HEK293 (cell line): ENCODE data around the gene GLIS1.

Source experiments
- CTCF ChIA-PET: fragments of 350-600 bp; formaldehyde crosslinking; extraction: SDS; loops from one replicate; lab custom pipeline; 2021; ENCODE audit warnings: antibody characterized with exemption; lab: Yijun Ruan, JAX
- POLR2A ChIA-PET: fragments of 300-600 bp; formaldehyde crosslinking; extraction: SDS; loops from one replicate; lab custom pipeline; 2020; ENCODE audit warnings: antibody characterized with exemption, inconsistent platforms; lab: Yijun Ruan, JAX
- H3K27ac ChIP-seq: fragments of 200-500 bp; sonication (Bioruptor generic); 2 replicates; pipeline ENCODE4 v1.5.1; 2014; ENCODE audit warnings: low read depth, low read length, control low read depth, inconsistent platforms; ENCODE audit errors: extremely low read depth
- H3K36me3 ChIP-seq, 2 experiments: fragments of 200-500 bp in 1 of 2; sonication (Bioruptor generic) in 1 of 2; 1 replicate in 1 of 2; 2 replicates in 1 of 2; pipeline ENCODE4 v1.5.1; 2014 to 2017; ENCODE audit warnings: inconsistent platforms in 2 of 2, low read length in 2 of 2; ENCODE audit not compliant: control insufficient read depth in 2 of 2, insufficient read depth in 1 of 2
- H3K4me1 ChIP-seq: fragments of 200-500 bp; sonication (Bioruptor generic); 2 replicates; pipeline ENCODE4 v1.5.1; 2014; ENCODE audit warnings: mild to moderate bottlenecking, low read length, inconsistent platforms; ENCODE audit not compliant: control insufficient read depth, insufficient read depth
- H3K4me3 ChIP-seq: 2 replicates; pipeline ENCODE4 v1.5.1; 2011; ENCODE audit warnings: low read depth, mild to moderate bottlenecking, control low read depth, low read length, moderate library complexity
- H3K9me3 ChIP-seq: fragments of 200-500 bp; sonication (Bioruptor generic); 2 replicates; pipeline ENCODE4 v1.5.1; 2014; ENCODE audit warnings: low read depth, low read length, inconsistent platforms; ENCODE audit not compliant: control insufficient read depth, insufficient read depth
- EGR2 ChIP-seq: fragments of 450-650 bp; formaldehyde crosslinking; IDR thresholded peaks from 2 replicates; pipeline ENCODE4 v1.5.1; 2016; ENCODE audit warnings: low read depth, missing biosample characterization, missing genetic modification characterization
- HIC1 ChIP-seq: fragments of 450-650 bp; formaldehyde crosslinking; IDR thresholded peaks from 2 replicates; pipeline ENCODE4 v1.5.1; 2016; ENCODE audit warnings: missing biosample characterization, missing genetic modification characterization
- PATZ1 ChIP-seq: fragments of 450-650 bp; formaldehyde crosslinking; IDR thresholded peaks from 2 replicates; pipeline ENCODE4 v1.5.1; 2016; ENCODE audit warnings: missing biosample characterization, missing genetic modification characterization
- ZBTB49 ChIP-seq: fragments of 450-650 bp; formaldehyde crosslinking; IDR thresholded peaks from 2 replicates; pipeline ENCODE4 v1.5.1; 2016; ENCODE audit warnings: missing biosample characterization, missing genetic modification characterization, low read depth
- ZNF140 ChIP-seq: fragments of 450-650 bp; formaldehyde crosslinking; IDR thresholded peaks from 2 replicates; pipeline ENCODE4 v1.5.1; 2016; ENCODE audit warnings: missing biosample characterization, missing genetic modification characterization
- ZNF223 ChIP-seq: fragments of 450-650 bp; formaldehyde crosslinking; IDR thresholded peaks from 2 replicates; pipeline ENCODE4 v1.5.1; 2016; ENCODE audit warnings: missing biosample characterization, missing genetic modification characterization
- ZNF302 ChIP-seq: fragments of 450-650 bp; formaldehyde crosslinking; IDR thresholded peaks from 2 replicates; pipeline ENCODE4 v1.5.1; 2016; ENCODE audit warnings: missing biosample characterization, missing genetic modification characterization, low read depth
- ZNF768 ChIP-seq: fragments of 450-650 bp; formaldehyde crosslinking; IDR thresholded peaks from 2 replicates; pipeline ENCODE4 v1.5.1; 2018; ENCODE audit warnings: missing biosample characterization, mild to moderate bottlenecking, missing genetic modification characterization
- ZNF830 ChIP-seq: fragments of 450-650 bp; IDR thresholded peaks from 2 replicates; pipeline ENCODE4 v1.5.0; 2018; ENCODE audit warnings: missing biosample characterization, missing genetic modification characterization, low read depth, mild to moderate bottlenecking, moderate library complexity
- ZNF837 ChIP-seq: fragments of 450-650 bp; formaldehyde crosslinking; IDR thresholded peaks from 2 replicates; pipeline ENCODE4 v1.5.1; 2016; ENCODE audit warnings: missing biosample characterization, missing genetic modification characterization
- ZNF843 ChIP-seq: fragments of 450-650 bp; formaldehyde crosslinking; IDR thresholded peaks from 2 replicates; pipeline ENCODE4 v1.5.1; 2016; ENCODE audit warnings: missing biosample characterization, missing genetic modification characterization
- TF ChIP-seq, protein P1 (sequence below): fragments of 450-650 bp; formaldehyde crosslinking; IDR thresholded peaks from 2 replicates; pipeline ENCODE4 v1.5.1; 2016; ENCODE audit warnings: missing biosample characterization, missing genetic modification characterization
- TF ChIP-seq, protein P2 (sequence below): fragments of 450-650 bp; formaldehyde crosslinking; conservative IDR thresholded peaks from 2 replicates; pipeline ENCODE4 v1.5.1; 2016; ENCODE audit warnings: low read depth, missing biosample characterization, missing genetic modification characterization
- TF ChIP-seq, protein P3 (sequence below): fragments of 450-650 bp; formaldehyde crosslinking; conservative IDR thresholded peaks from 2 replicates; pipeline ENCODE4 v1.5.1; 2016; ENCODE audit warnings: low read depth, missing biosample characterization, missing genetic modification characterization
- TF ChIP-seq, protein P4 (sequence below): fragments of 450-650 bp; formaldehyde crosslinking; IDR thresholded peaks from 2 replicates; pipeline ENCODE4 v1.5.1; 2016; ENCODE audit warnings: missing biosample characterization, missing genetic modification characterization

The GLIS1 gene

DNA sequence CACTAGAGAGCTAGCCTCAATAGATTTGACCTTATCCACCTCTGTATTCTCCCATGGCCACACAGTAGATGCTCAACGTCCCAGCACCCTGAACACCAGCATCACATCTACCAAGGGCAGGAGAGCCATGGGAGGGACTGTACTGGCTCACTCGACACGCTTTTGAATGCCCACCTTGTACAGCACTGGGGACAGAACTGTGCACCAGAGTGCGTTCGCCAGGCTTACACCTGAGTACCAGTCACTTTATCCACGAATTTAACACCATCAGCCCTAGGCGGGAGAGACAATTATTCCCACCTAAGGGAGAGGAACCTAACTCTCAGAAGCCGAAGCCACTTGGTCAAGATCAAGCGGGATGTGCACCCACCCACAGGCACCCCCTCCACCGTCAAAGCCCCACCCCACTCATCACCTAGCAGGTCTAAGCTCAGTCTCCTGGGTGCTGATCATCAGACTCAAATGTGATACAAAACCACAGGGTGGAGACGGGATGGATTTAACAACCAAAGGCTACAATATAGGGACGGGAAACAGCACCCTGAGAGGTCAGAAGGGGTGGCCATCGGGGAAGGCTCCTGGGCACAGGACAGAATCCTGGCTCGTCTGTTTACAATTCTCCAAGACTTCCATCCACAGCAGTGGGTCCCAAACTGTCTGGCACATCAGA, 110.5 kb downstream of the GLIS1 start:
- POLR2A ChIA-PET, result no interaction called here
- CTCF ChIA-PET, result interaction anchor here (1.5 kb wide), 1 partner anchor 9 kb away, joined by 5 read pairs; no protein-coding TSS in a partner anchor
- H3K9me3 ChIP-seq, result no peaks in the 10 kb centered on the region
- TF ChIP-seq HIC1 (tag by site-specific recombination), result no peak
- TF ChIP-seq, protein P1, sequence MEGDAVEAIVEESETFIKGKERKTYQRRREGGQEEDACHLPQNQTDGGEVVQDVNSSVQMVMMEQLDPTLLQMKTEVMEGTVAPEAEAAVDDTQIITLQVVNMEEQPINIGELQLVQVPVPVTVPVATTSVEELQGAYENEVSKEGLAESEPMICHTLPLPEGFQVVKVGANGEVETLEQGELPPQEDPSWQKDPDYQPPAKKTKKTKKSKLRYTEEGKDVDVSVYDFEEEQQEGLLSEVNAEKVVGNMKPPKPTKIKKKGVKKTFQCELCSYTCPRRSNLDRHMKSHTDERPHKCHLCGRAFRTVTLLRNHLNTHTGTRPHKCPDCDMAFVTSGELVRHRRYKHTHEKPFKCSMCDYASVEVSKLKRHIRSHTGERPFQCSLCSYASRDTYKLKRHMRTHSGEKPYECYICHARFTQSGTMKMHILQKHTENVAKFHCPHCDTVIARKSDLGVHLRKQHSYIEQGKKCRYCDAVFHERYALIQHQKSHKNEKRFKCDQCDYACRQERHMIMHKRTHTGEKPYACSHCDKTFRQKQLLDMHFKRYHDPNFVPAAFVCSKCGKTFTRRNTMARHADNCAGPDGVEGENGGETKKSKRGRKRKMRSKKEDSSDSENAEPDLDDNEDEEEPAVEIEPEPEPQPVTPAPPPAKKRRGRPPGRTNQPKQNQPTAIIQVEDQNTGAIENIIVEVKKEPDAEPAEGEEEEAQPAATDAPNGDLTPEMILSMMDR (tag by site-specific recombination), result no peak
- TF ChIP-seq EGR2 (tag by site-specific recombination), result no peak
- no peak for TF ChIP-seq ZNF837 (tag by site-specific recombination)
- TF ChIP-seq ZNF140 (tag by site-specific recombination), result no peak
- TF ChIP-seq, protein P2, sequence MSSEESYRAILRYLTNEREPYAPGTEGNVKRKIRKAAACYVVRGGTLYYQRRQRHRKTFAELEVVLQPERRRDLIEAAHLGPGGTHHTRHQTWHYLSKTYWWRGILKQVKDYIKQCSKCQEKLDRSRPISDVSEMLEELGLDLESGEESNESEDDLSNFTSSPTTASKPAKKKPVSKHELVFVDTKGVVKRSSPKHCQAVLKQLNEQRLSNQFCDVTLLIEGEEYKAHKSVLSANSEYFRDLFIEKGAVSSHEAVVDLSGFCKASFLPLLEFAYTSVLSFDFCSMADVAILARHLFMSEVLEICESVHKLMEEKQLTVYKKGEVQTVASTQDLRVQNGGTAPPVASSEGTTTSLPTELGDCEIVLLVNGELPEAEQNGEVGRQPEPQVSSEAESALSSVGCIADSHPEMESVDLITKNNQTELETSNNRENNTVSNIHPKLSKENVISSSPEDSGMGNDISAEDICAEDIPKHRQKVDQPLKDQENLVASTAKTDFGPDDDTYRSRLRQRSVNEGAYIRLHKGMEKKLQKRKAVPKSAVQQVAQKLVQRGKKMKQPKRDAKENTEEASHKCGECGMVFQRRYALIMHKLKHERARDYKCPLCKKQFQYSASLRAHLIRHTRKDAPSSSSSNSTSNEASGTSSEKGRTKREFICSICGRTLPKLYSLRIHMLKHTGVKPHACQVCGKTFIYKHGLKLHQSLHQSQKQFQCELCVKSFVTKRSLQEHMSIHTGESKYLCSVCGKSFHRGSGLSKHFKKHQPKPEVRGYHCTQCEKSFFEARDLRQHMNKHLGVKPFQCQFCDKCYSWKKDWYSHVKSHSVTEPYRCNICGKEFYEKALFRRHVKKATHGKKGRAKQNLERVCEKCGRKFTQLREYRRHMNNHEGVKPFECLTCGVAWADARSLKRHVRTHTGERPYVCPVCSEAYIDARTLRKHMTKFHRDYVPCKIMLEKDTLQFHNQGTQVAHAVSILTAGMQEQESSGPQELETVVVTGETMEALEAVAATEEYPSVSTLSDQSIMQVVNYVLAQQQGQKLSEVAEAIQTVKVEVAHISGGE (tag by site-specific recombination), result no peak
- TF ChIP-seq ZNF843 (tag by site-specific recombination), result no peak
- no peak for TF ChIP-seq PATZ1
- no peak for TF ChIP-seq ZNF830
- H3K27ac ChIP-seq, result no peak overlapping the region
- no peak overlapping the region for H3K4me3 ChIP-seq
- no peaks in the 10 kb centered on the region for H3K4me1 ChIP-seq
- H3K36me3 ChIP-seq, result no peaks in the 10 kb centered on the region

- CTCF ChIA-PET, result interaction anchor here (0.6 kb wide), 1 partner anchor 450 kb away, joined by 3 read pairs; no protein-coding TSS in a partner anchor
- TF ChIP-seq, protein P3, sequence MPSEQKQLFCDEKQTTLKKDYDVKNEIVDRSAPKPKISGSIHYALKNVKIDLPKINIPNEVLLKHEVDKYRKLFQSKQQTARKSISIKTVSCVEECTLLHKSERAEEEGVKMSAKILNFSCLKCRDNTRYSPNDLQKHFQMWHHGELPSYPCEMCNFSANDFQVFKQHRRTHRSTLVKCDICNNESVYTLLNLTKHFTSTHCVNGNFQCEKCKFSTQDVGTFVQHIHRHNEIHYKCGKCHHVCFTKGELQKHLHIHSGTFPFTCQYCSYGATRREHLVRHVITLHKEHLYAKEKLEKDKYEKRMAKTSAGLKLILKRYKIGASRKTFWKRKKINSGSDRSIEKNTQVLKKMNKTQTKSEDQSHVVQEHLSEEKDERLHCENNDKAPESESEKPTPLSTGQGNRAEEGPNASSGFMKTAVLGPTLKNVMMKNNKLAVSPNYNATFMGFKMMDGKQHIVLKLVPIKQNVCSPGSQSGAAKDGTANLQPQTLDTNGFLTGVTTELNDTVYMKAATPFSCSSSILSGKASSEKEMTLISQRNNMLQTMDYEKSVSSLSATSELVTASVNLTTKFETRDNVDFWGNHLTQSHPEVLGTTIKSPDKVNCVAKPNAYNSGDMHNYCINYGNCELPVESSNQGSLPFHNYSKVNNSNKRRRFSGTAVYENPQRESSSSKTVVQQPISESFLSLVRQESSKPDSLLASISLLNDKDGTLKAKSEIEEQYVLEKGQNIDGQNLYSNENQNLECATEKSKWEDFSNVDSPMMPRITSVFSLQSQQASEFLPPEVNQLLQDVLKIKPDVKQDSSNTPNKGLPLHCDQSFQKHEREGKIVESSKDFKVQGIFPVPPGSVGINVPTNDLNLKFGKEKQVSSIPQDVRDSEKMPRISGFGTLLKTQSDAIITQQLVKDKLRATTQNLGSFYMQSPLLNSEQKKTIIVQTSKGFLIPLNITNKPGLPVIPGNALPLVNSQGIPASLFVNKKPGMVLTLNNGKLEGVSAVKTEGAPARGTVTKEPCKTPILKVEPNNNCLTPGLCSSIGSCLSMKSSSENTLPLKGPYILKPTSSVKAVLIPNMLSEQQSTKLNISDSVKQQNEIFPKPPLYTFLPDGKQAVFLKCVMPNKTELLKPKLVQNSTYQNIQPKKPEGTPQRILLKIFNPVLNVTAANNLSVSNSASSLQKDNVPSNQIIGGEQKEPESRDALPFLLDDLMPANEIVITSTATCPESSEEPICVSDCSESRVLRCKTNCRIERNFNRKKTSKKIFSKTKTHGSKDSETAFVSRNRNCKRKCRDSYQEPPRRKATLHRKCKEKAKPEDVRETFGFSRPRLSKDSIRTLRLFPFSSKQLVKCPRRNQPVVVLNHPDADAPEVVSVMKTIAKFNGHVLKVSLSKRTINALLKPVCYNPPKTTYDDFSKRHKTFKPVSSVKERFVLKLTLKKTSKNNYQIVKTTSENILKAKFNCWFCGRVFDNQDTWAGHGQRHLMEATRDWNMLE (tag by site-specific recombination), result no peak
- TF ChIP-seq, protein P4, sequence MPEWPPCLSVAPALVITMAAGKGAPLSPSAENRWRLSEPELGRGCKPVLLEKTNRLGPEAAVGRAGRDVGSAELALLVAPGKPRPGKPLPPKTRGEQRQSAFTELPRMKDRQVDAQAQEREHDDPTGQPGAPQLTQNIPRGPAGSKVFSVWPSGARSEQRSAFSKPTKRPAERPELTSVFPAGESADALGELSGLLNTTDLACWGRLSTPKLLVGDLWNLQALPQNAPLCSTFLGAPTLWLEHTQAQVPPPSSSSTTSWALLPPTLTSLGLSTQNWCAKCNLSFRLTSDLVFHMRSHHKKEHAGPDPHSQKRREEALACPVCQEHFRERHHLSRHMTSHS, result no peak
- TF ChIP-seq ZNF223 (tag by site-specific recombination) (no peak), ZBTB49 (tag by site-specific recombination) (no peak), ZNF302 (tag by site-specific recombination) (no peak), ZNF768 (no peak)
Measured at GRCh38 chr1:53627666-53628065, 111.3 kb downstream of the GLIS1 start.

More at GRCh38 chr1:53627666-53628065, 111.3 kb downstream of the GLIS1 start:
- H3K9me3 ChIP-seq, result no peaks in the 10 kb centered on the region
- no peak overlapping the region for H3K4me3 ChIP-seq
- H3K27ac ChIP-seq, result no peak overlapping the region
- no peaks in the 10 kb centered on the region for H3K36me3 ChIP-seq
- no peaks in the 10 kb centered on the region for H3K4me1 ChIP-seq
- POLR2A ChIA-PET, result no interaction called here
